K562 (cell line): ENCODE measurements around the gene NAA11. TPM values are rescaled to one million over a fixed set of nuclear protein-coding genes. Genes with fewer than 3 reads are reported as not detected.

Experiments
- ATAC-seq: fragments of 200-7000 bp; cut with Tn5 transposase; 3 replicates; pipeline ENCODE4 v1.9.1; 2020; ENCODE audit warnings: moderate library complexity
- BruUV-seq: library from RNA; stranded (reverse); fragments of 400-500 nt; replicated peaks from 2 replicates; lab custom pipeline; 2021; lab: Mats Ljungman, UMichigan
- CTCF ChIA-PET: fragments of 300-600 bp; formaldehyde crosslinking; extraction: SDS; loops from one replicate; lab custom pipeline; 2021; ENCODE audit warnings: low intra/inter-chr PET ratio; lab: Yijun Ruan, JAX
- POLR2A ChIA-PET: fragments of 300-600, 350-650 bp; sonication (Branson Sonifier 250); formaldehyde crosslinking; extraction: SDS; loops from one replicate; lab custom pipeline; 2021; ENCODE audit warnings: antibody characterized with exemption, inconsistent platforms; lab: Yijun Ruan, JAX
- DNase-seq, 4 experiments: peaks; one replicate each; pipeline versions ENCODE4 v3.0.0 to v3.0.0-alpha.2; 2011 to 2018; ENCODE audit warnings: low spot score in 3 of 4, mixed read lengths in 3 of 4; ENCODE audit errors: extremely low read depth in 1 of 4
- FAIRE-seq: peaks from 2 replicates; lab custom pipeline; 2011; peaks lifted over from hg19 to GRCh38; lab: Jason Lieb, UNC
- H2AFZ ChIP-seq: 2 replicates; pipeline ENCODE4 v1.6.0; 2011; ENCODE audit warnings: low read depth, low read length, control low read depth, inconsistent platforms
- H3K27ac ChIP-seq: fragments of 200-600 bp; 3 replicates; pipeline ENCODE4 v1.8.0; 2011; ENCODE audit warnings: low read depth, mild to moderate bottlenecking, control low read depth, inconsistent platforms, low read length, moderate library complexity, mixed read lengths; ENCODE audit errors: extremely low read depth
- H3K27me3 ChIP-seq, 2 experiments: fragments of 300-600 bp in 1 of 2; 2 replicates in 1 of 2; 3 replicates in 1 of 2; pipeline versions ENCODE4 v1.6.0 to v1.8.0; 2011; ENCODE audit warnings: inconsistent platforms in 2 of 2, low read length in 2 of 2, mild to moderate bottlenecking in 1 of 2, mixed read lengths in 1 of 2, moderate library complexity in 1 of 2; ENCODE audit not compliant: control insufficient read depth in 2 of 2, insufficient read depth in 2 of 2
- H3K36me3 ChIP-seq: fragments of 300-600 bp; 3 replicates; pipeline ENCODE4 v1.8.0; 2011; ENCODE audit warnings: mild to moderate bottlenecking, low read length, inconsistent platforms; ENCODE audit not compliant: control insufficient read depth, insufficient read depth
- H3K4me1 ChIP-seq, 2 experiments: fragments of 200-600 bp in 1 of 2; replicated peaks in 1 of 2; 2 replicates in 1 of 2; 3 replicates in 1 of 2; pipeline versions ENCODE4 v1.5.1 to v1.8.0; 2011; ENCODE audit warnings: inconsistent platforms in 2 of 2, low read length in 2 of 2, mild to moderate bottlenecking in 1 of 2, mixed read lengths in 1 of 2, moderate library complexity in 1 of 2; ENCODE audit not compliant: control insufficient read depth in 2 of 2, insufficient read depth in 2 of 2
- H3K4me2 ChIP-seq: 2 replicates; pipeline ENCODE4 v1.6.1; 2011; ENCODE audit warnings: low read length, control low read depth, inconsistent platforms, mixed read lengths; ENCODE audit not compliant: insufficient read depth
- H3K4me3 ChIP-seq: fragments of 200-600 bp; sonication (generic), shearing (Covaris generic); 2 replicates; pipeline ENCODE4 v1.5.1; 2016; ENCODE audit warnings: control low read depth, inconsistent platforms
- H3K79me2 ChIP-seq: fragments of 200-600 bp; 3 replicates; pipeline ENCODE4 v1.8.0; 2011; ENCODE audit warnings: low read length, inconsistent platforms; ENCODE audit not compliant: control insufficient read depth, insufficient read depth
- H3K9ac ChIP-seq, 2 experiments: 2 replicates each; pipeline versions ENCODE4 v1.6.0 to v1.6.1; 2011; ENCODE audit warnings: low read depth in 2 of 2, low read length in 2 of 2, control low read depth in 1 of 2, inconsistent platforms in 1 of 2, mild to moderate bottlenecking in 1 of 2, mixed read lengths in 1 of 2; ENCODE audit not compliant: insufficient read depth in 1 of 2
- H3K9me1 ChIP-seq: one replicate; pipeline ENCODE4 v1.6.0; 2011; ENCODE audit warnings: inconsistent platforms, mild to moderate bottlenecking, low read length, moderate library complexity; ENCODE audit not compliant: control insufficient read depth, insufficient read depth
- H3K9me3 ChIP-seq: replicated peaks from 2 replicates; pipeline ENCODE4 v1.5.1; 2011; ENCODE audit warnings: low read depth, low read length, inconsistent platforms; ENCODE audit not compliant: control insufficient read depth, insufficient read depth
- H4K20me1 ChIP-seq: replicated peaks from 2 replicates; pipeline ENCODE4 v1.6.1; 2011; ENCODE audit warnings: low read length, inconsistent platforms, mixed read lengths; ENCODE audit not compliant: control insufficient read depth, insufficient read depth
- BMI1 ChIP-seq: fragments of 150-350 bp; IDR thresholded peaks from 2 replicates; pipeline ENCODE4 v1.6.1; 2014; ENCODE audit warnings: low read length
- BRD9 ChIP-seq: fragments of 450-650 bp; IDR thresholded peaks from 2 replicates; pipeline ENCODE4 v1.6.1; 2018; ENCODE audit warnings: low read depth; ENCODE audit not compliant: partially characterized antibody
- CGGBP1 ChIP-seq: fragments of 250-450 bp; sonication (Bioruptor Pico); IDR thresholded peaks from 2 replicates; pipeline ENCODE4 v1.9.0; 2021; ENCODE audit warnings: mild to moderate bottlenecking
- CHD2 ChIP-seq: IDR thresholded peaks from 2 replicates; pipeline ENCODE4 v1.6.1; 2011; ENCODE audit warnings: low read depth, low read length
- CREM ChIP-seq: IDR thresholded peaks from 2 replicates; pipeline ENCODE4 v1.6.1; 2014; ENCODE audit warnings: antibody characterized with exemption, low read depth
- ESRRB ChIP-seq: fragments of 250-450 bp; sonication (Bioruptor Pico); IDR thresholded peaks from 2 replicates; pipeline ENCODE4 v1.5.0; 2020; ENCODE audit warnings: mild to moderate bottlenecking, moderate library complexity, borderline replicate concordance
- GTF2E2 ChIP-seq: fragments of 200-800 bp; sonication (Bioruptor generic); IDR thresholded peaks from 2 replicates; pipeline ENCODE4 v1.6.1; 2016; ENCODE audit warnings: missing genetic modification characterization, missing compliant biosample characterization
- HMGN3 ChIP-seq: IDR thresholded peaks from 2 replicates; pipeline ENCODE4 v1.6.1; 2011; ENCODE audit warnings: borderline replicate concordance, low read depth, mild to moderate bottlenecking, mixed read lengths, low read length; ENCODE audit not compliant: insufficient read length; ENCODE audit errors: extremely low read depth
- NR2F6 ChIP-seq: fragments of 450-650 bp; formaldehyde crosslinking; IDR thresholded peaks from 2 replicates; pipeline ENCODE4 v1.4.0; 2020; ENCODE audit warnings: mild to moderate bottlenecking
- PYGO2 ChIP-seq: fragments of 450-650 bp; IDR thresholded peaks from 2 replicates; pipeline ENCODE4 v1.6.1; 2016; ENCODE audit warnings: mild to moderate bottlenecking, missing genetic modification characterization, moderate library complexity, missing compliant biosample characterization
- SMAD3 ChIP-seq: fragments of 450-650 bp; formaldehyde crosslinking; conservative IDR thresholded peaks from 2 replicates; pipeline ENCODE4 v1.4.0; 2020; ENCODE audit warnings: mild to moderate bottlenecking
- ZBTB11 ChIP-seq, 3 experiments: fragments of 200-800 bp in 1 of 3; fragments of 250-450 bp in 1 of 3; fragments of 450-650 bp in 1 of 3; sonication (Bioruptor Pico) in 1 of 3; sonication (Bioruptor generic) in 1 of 3; formaldehyde crosslinking in 1 of 3; IDR thresholded peaks; 2 replicates each; pipeline versions ENCODE4 v1.6.1 to v1.8.0; 2016 to 2022; ENCODE audit warnings: mild to moderate bottlenecking in 2 of 3, missing genetic modification characterization in 2 of 3, missing compliant biosample characterization in 1 of 3, moderate library complexity in 1 of 3
- ZNF121 ChIP-seq: sonication (generic); formaldehyde crosslinking; conservative IDR thresholded peaks from 2 replicates; pipeline ENCODE4 v1.8.0; 2022; ENCODE audit warnings: missing genetic modification reagents
- ZNF311 ChIP-seq: fragments of 250-450 bp; sonication (Bioruptor Pico); IDR thresholded peaks from 2 replicates; pipeline ENCODE4 v1.4.0; 2020; ENCODE audit warnings: mild to moderate bottlenecking, moderate library complexity
- ZNF584 ChIP-seq: fragments of 200-800 bp; sonication (Bioruptor generic); IDR thresholded peaks from 2 replicates; pipeline ENCODE4 v1.6.1; 2016; ENCODE audit warnings: low read depth, mild to moderate bottlenecking, missing genetic modification characterization, missing compliant biosample characterization
- ZNF695 ChIP-seq: fragments of 450-650 bp; formaldehyde crosslinking; IDR thresholded peaks from 2 replicates; pipeline ENCODE4 v1.4.0; 2020; ENCODE audit warnings: mild to moderate bottlenecking, moderate library complexity
- ZNF707 ChIP-seq: fragments of 250-450 bp; sonication (Bioruptor Pico); conservative IDR thresholded peaks from 2 replicates; pipeline ENCODE4 v1.8.0; 2022; ENCODE audit warnings: inconsistent platforms, mild to moderate bottlenecking, moderate library complexity
- ZNF785 ChIP-seq: fragments of 250-450 bp; sonication (Bioruptor Pico); IDR thresholded peaks from 2 replicates; pipeline ENCODE4 v1.4.0; 2020; ENCODE audit warnings: mild to moderate bottlenecking
- WGBS: fragments of 100-300 bp; shearing (Covaris generic); methylation state at CpG from one replicate; pipeline ENCODE4 v1.1.6; 2016; ENCODE audit warnings: low coverage, mixed read lengths; ENCODE audit not compliant: insufficient coverage; ENCODE audit errors: missing lambda C conversion rate; 5-methylcytosine and 5-hydroxymethylcytosine counted together
- in situ Hi-C: fragments of 300-500 bp; cut with MboI; formaldehyde crosslinking; loops from 4 replicates; pipeline ENCODE4 v1.15.0; 2018; ENCODE audit warnings: inconsistent platforms, mixed read lengths
- intact Hi-C: fragments of 100-400 bp; cut with micrococcal nuclease; formaldehyde crosslinking; loops from 2 replicates; pipeline ENCODE4 v1.14.2; 2022
- polyA plus RNA-seq, 8 experiments: library from polyadenylated mRNA; depleted of rRNA in 4 of 8; stranded (reverse) in 5 of 8; unstranded in 3 of 8; fragments of >200 nt; fragmentation: Nextera tagmentation in 2 of 8; fragmentation: Illumina TruSeq in 1 of 8; extraction: Ambion mirVana in 2 of 8; extraction: Trizol in 1 of 8; gene quantifications; 2 replicates each; pipeline versions ENCODE4 v1.2.1 to v1.2.3, GENCODE V29; 2011 to 2014; ENCODE audit warnings: inconsistent platforms in 1 of 8, missing spikeins in 1 of 8
- total RNA-seq, 7 experiments: library from RNA; depleted of rRNA in 6 of 7; stranded (reverse); fragments of >200 nt in 6 of 7; fragmentation: Illumina TruSeq in 2 of 7; extraction: Trizol in 2 of 7; gene quantifications; 2 replicates each; pipeline versions ENCODE4 v1.2.1 to v1.2.3, GENCODE V29; 2011 to 2021; ENCODE audit warnings: low replicate concordance in 1 of 7

The NAA11 gene
- total and polyA plus RNA-seq, 9 of the 15 experiments (the other 6 are each of a cell fraction or from before 2014, with no cell fraction given): 17.1 to 34.6 (median 23.1) TPM

GRCh38 chr4:79362626-79363025, 36.8 kb upstream of the NAA11 start:
- Histone ChIP-seq H2AFZ (no peak overlapping the region), H3K9me1 (no peaks in the 10 kb centered on the region), H3K4me3 (no peak overlapping the region), H3K27ac (no peak overlapping the region), H3K36me3 (no peaks in the 10 kb centered on the region), H3K4me1 (peaks cover 0 to 2% of the 10 kb centered on the region in 2 experiments; a peak in 1 of 5 replicates), H3K9me3 (no peaks in the 10 kb centered on the region), H3K4me2 (no peak overlapping the region), H3K9ac (no peak overlapping the region), H3K27me3 (no peaks in the 10 kb centered on the region), H3K79me2 (no peaks in the 10 kb centered on the region), H4K20me1 (no peaks in the 10 kb centered on the region)
- no peak for FAIRE-seq
- intact Hi-C loops: no loop called here
- 14% methylated on average over 4 of the region's 4 CpGs for WGBS
- no peak for ATAC-seq
- DNase-seq: no peak
- ChIA-PET CTCF (no interaction called here), POLR2A (no interaction called here)
- TF ChIP-seq ZNF311 (CRISPR knock-in tag) (no peak), BRD9 (no peak), ZNF584 (no peak), CHD2 (no peak), ZNF121 (no peak), NR2F6 (CRISPR knock-in tag) (no peak), ZNF695 (CRISPR knock-in tag) (no peak), BMI1 (no peak), PYGO2 (tag) (no peak), ZBTB11 (CRISPR knock-in tag; IDR thresholded peaks at IDR 0.05) (no peak), HMGN3 (no peak), CGGBP1 (CRISPR knock-in tag) (no peak), ZNF707 (no peak), ZNF785 (no peak), GTF2E2 (no peak), CREM (no peak), ESRRB (CRISPR knock-in tag) (no peak), SMAD3 (no peak)
- no TSS peak for BruUV-seq
- in situ Hi-C loops: no loop called here
